ENCODE data around the gene BBS9. TPM values are rescaled to one million over a fixed set of nuclear protein-coding genes. Genes with fewer than 3 reads are reported as not detected.

The BBS9 gene
- total RNA-seq, 2 experiments from 2014 or later, result 8.9 to 10.1 TPM

GRCh38 chr7:33562996-33563395, 433.6 kb downstream of the BBS9 start:
- H3K27me3 Mint-ChIP-seq, result no peaks in the 10 kb centered on the region
- no peak overlapping the region for H3K27ac Mint-ChIP-seq
- H3K4me1 Mint-ChIP-seq, result no peaks in the 10 kb centered on the region
- no peak for DNase-seq
- CTCF ChIA-PET, result no interaction called here
- H3K9me3 Mint-ChIP-seq, result no peaks in the 10 kb centered on the region
- no peak overlapping the region for H3K4me3 Mint-ChIP-seq
- POLR2A ChIA-PET, result no interaction called here
- H3K36me3 Mint-ChIP-seq (ENCODE audit: low read depth), result no peaks in the 10 kb centered on the region

GRCh38 chr7:33563651-33564050, 434.3 kb downstream of the BBS9 start:
- no peak overlapping the region for H3K27ac Mint-ChIP-seq
- H3K36me3 Mint-ChIP-seq (ENCODE audit: low read depth), result no peaks in the 10 kb centered on the region
- no peaks in the 10 kb centered on the region for H3K27me3 Mint-ChIP-seq
- ChIA-PET CTCF (no interaction called here), POLR2A (no interaction called here)
- peaks cover 3% of the 10 kb centered on the region for H3K4me1 Mint-ChIP-seq
- H3K4me3 Mint-ChIP-seq, result no peak overlapping the region
- DNase-seq, result no peak
- no peaks in the 10 kb centered on the region for H3K9me3 Mint-ChIP-seq

- Mint-ChIP-seq H3K9me3 (peaks cover 6% of the 10 kb centered on the region), H3K4me1 (no peaks in the 10 kb centered on the region), H3K27ac (no peak overlapping the region), H3K36me3 (ENCODE audit: low read depth) (no peaks in the 10 kb centered on the region), H3K4me3 (no peak overlapping the region), H3K27me3 (no peaks in the 10 kb centered on the region)
- no peak for DNase-seq
- ChIA-PET CTCF (no interaction called here), POLR2A (no interaction called here)
These were observed 448.8 kb downstream of the BBS9 start for GRCh38 chr7:33578166-33578565.

GRCh38 chr7:33578881-33579672, 449.7 kb downstream of the BBS9 start:
- Mint-ChIP-seq H3K4me3 (no peak overlapping the region), H3K27ac (no peak overlapping the region), H3K9me3 (peaks cover 6% of the 10 kb centered on the region), H3K4me1 (no peaks in the 10 kb centered on the region), H3K27me3 (no peaks in the 10 kb centered on the region), H3K36me3 (ENCODE audit: low read depth) (no peaks in the 10 kb centered on the region)
- ChIA-PET POLR2A (no interaction called here), CTCF (no interaction called here)
- DNase-seq, result no peak

- Mint-ChIP-seq H3K4me1 (no peaks in the 10 kb centered on the region), H3K27ac (no peak overlapping the region), H3K27me3 (no peaks in the 10 kb centered on the region), H3K9me3 (peaks cover 6% of the 10 kb centered on the region), H3K36me3 (ENCODE audit: low read depth) (no peaks in the 10 kb centered on the region), H3K4me3 (no peak overlapping the region)
- ChIA-PET POLR2A (no interaction called here), CTCF (no interaction called here)
- no peak for DNase-seq
These were observed 450.3 kb downstream of the BBS9 start for GRCh38 chr7:33579673-33579960.

- H3K27me3 Mint-ChIP-seq, result no peaks in the 10 kb centered on the region
- peaks cover 6% of the 10 kb centered on the region for H3K9me3 Mint-ChIP-seq
- DNase-seq, result no peak
- H3K27ac Mint-ChIP-seq, result no peak overlapping the region
- no peaks in the 10 kb centered on the region for H3K4me1 Mint-ChIP-seq
- ChIA-PET CTCF (no interaction called here), POLR2A (no interaction called here)
- H3K4me3 Mint-ChIP-seq, result no peak overlapping the region
- no peaks in the 10 kb centered on the region for H3K36me3 Mint-ChIP-seq (ENCODE audit: low read depth)
These were observed 451.9 kb downstream of the BBS9 start for GRCh38 chr7:33581236-33581635.

GRCh38 chr7:33582104-33582503, 452.7 kb downstream of the BBS9 start:
- Mint-ChIP-seq H3K4me1 (no peaks in the 10 kb centered on the region), H3K36me3 (ENCODE audit: low read depth) (no peaks in the 10 kb centered on the region), H3K27me3 (no peaks in the 10 kb centered on the region), H3K27ac (no peak overlapping the region), H3K4me3 (no peak overlapping the region), H3K9me3 (peaks cover 6% of the 10 kb centered on the region)
- no peak for DNase-seq
- CTCF ChIA-PET, result no interaction called here
- POLR2A ChIA-PET, result no interaction called here

- H3K4me1 Mint-ChIP-seq, result no peaks in the 10 kb centered on the region
- DNase-seq, result no peak
- no peaks in the 10 kb centered on the region for H3K36me3 Mint-ChIP-seq (ENCODE audit: low read depth)
- ChIA-PET CTCF (no interaction called here), POLR2A (no interaction called here)
- H3K27me3 Mint-ChIP-seq, result no peaks in the 10 kb centered on the region
- H3K27ac Mint-ChIP-seq, result no peak overlapping the region
- no peak overlapping the region for H3K4me3 Mint-ChIP-seq
- H3K9me3 Mint-ChIP-seq, result peaks cover 5% of the 10 kb centered on the region
These were observed 453.2 kb downstream of the BBS9 start for GRCh38 chr7:33582533-33582932.

- Mint-ChIP-seq H3K4me3 (no peak overlapping the region), H3K9me3 (peaks cover 4% of the 10 kb centered on the region), H3K27ac (no peak overlapping the region), H3K27me3 (no peaks in the 10 kb centered on the region), H3K4me1 (no peaks in the 10 kb centered on the region), H3K36me3 (ENCODE audit: low read depth) (no peaks in the 10 kb centered on the region)
- DNase-seq, result no peak
- CTCF ChIA-PET, result no interaction called here
- POLR2A ChIA-PET, result no interaction called here
These were observed 460.5 kb downstream of the BBS9 start for GRCh38 chr7:33589911-33590310.

- H3K4me3 Mint-ChIP-seq, result no peak overlapping the region
- no peaks in the 10 kb centered on the region for H3K27me3 Mint-ChIP-seq
- no peaks in the 10 kb centered on the region for H3K4me1 Mint-ChIP-seq
- no peak overlapping the region for H3K27ac Mint-ChIP-seq
- H3K9me3 Mint-ChIP-seq, result peaks cover 4% of the 10 kb centered on the region
- ChIA-PET POLR2A (no interaction called here), CTCF (interaction anchor here (0.5 to 0.6 kb wide), 2 partner anchors 17 to 25 kb away, joined by 3 to 4 read pairs; no protein-coding TSS in a partner anchor)
- no peak for DNase-seq
- H3K36me3 Mint-ChIP-seq (ENCODE audit: low read depth), result no peaks in the 10 kb centered on the region
These were observed 461.6 kb downstream of the BBS9 start for GRCh38 chr7:33590916-33591315.

GRCh38 chr7:33591490-33591889, 462.1 kb downstream of the BBS9 start:
- Mint-ChIP-seq H3K27ac (no peak overlapping the region), H3K36me3 (ENCODE audit: low read depth) (no peaks in the 10 kb centered on the region), H3K9me3 (peaks cover 4% of the 10 kb centered on the region), H3K4me3 (no peak overlapping the region), H3K4me1 (no peaks in the 10 kb centered on the region), H3K27me3 (no peaks in the 10 kb centered on the region)
- POLR2A ChIA-PET, result no interaction called here
- no peak for DNase-seq
- CTCF ChIA-PET, result no interaction called here

- no peaks in the 10 kb centered on the region for H3K36me3 Mint-ChIP-seq (ENCODE audit: low read depth)
- peaks cover 4% of the 10 kb centered on the region for H3K9me3 Mint-ChIP-seq
- no peaks in the 10 kb centered on the region for H3K4me1 Mint-ChIP-seq
- CTCF ChIA-PET, result interaction anchor here (0.8 kb wide), 1 partner anchor 9 kb away, joined by 3 read pairs; no protein-coding TSS in a partner anchor
- POLR2A ChIA-PET, result no interaction called here
- H3K27ac Mint-ChIP-seq, result no peak overlapping the region
- H3K4me3 Mint-ChIP-seq, result no peak overlapping the region
- no peaks in the 10 kb centered on the region for H3K27me3 Mint-ChIP-seq
- no peak for DNase-seq
These were observed 463.4 kb downstream of the BBS9 start for GRCh38 chr7:33592718-33593117.

GRCh38 chr7:33593611-33594010, 464.2 kb downstream of the BBS9 start:
- H3K36me3 Mint-ChIP-seq (ENCODE audit: low read depth), result no peaks in the 10 kb centered on the region
- no peak overlapping the region for H3K27ac Mint-ChIP-seq
- no peak for DNase-seq
- no peaks in the 10 kb centered on the region for H3K27me3 Mint-ChIP-seq
- POLR2A ChIA-PET, result no interaction called here
- H3K9me3 Mint-ChIP-seq, result peaks cover 4% of the 10 kb centered on the region
- H3K4me1 Mint-ChIP-seq, result no peaks in the 10 kb centered on the region
- no peak overlapping the region for H3K4me3 Mint-ChIP-seq
- CTCF ChIA-PET, result interaction anchor here (0.8 kb wide), 1 partner anchor 10 kb away, joined by 3 read pairs; no protein-coding TSS in a partner anchor

GRCh38 chr7:33596686-33597085, 467.3 kb downstream of the BBS9 start:
- DNase-seq, result no peak
- Mint-ChIP-seq H3K4me3 (no peak overlapping the region), H3K4me1 (no peaks in the 10 kb centered on the region), H3K36me3 (ENCODE audit: low read depth) (no peaks in the 10 kb centered on the region), H3K27ac (no peak overlapping the region), H3K9me3 (peaks cover 4% of the 10 kb centered on the region), H3K27me3 (no peaks in the 10 kb centered on the region)
- ChIA-PET CTCF (interaction anchor here (0.6 kb wide), 1 partner anchor 9 kb away, joined by 3 read pairs; no protein-coding TSS in a partner anchor), POLR2A (no interaction called here)

Measured in activated CD4-positive, alpha-beta T cell treated with anti-CD3 and anti-CD28 coated beads, Interleukin-2, amount 10 ng/mL, durations not matched to agents 7 days and 5 days (primary cell).